HepG2 (cell line): ENCODE results near the gene INF2. TPM values are rescaled to one million over a fixed set of nuclear protein-coding genes. Genes with fewer than 3 reads are reported as not detected.
A peak's percentile ranks its signal among the peaks of the same experiment; 100 is the strongest.

Experiments used
- FOXP1 ChIP-seq, 2 experiments: fragments of 450-650 bp in 1 of 2; IDR thresholded peaks; 2 replicates each; pipeline ENCODE4 v1.6.1; 2017 to 2018; ENCODE audit warnings: antibody characterized with exemption in 1 of 2
- JUND ChIP-seq: sonication (generic); formaldehyde crosslinking; IDR thresholded peaks from 2 replicates; pipeline ENCODE4 v1.8.0; 2022; ENCODE audit warnings: mild to moderate bottlenecking, missing genetic modification reagents
- NFKB2 ChIP-seq: sonication (generic); formaldehyde crosslinking; IDR thresholded peaks from 2 replicates; pipeline ENCODE4 v1.4.0; 2020; ENCODE audit warnings: missing genetic modification reagents, borderline replicate concordance
- NR2F6 ChIP-seq, 2 experiments: IDR thresholded peaks; 2 replicates each; pipeline ENCODE4 v1.6.1; 2016; ENCODE audit warnings: antibody characterized with exemption in 1 of 2, mild to moderate bottlenecking in 1 of 2
- PLRG1 ChIP-seq: fragments of 450-650 bp; conservative IDR thresholded peaks from 2 replicates; pipeline ENCODE4 v1.6.1; 2016
- POLR2AphosphoS2 ChIP-seq: IDR thresholded peaks from 2 replicates; pipeline ENCODE4 v1.6.1; 2011; ENCODE audit warnings: low read depth, low read length, improper control_type of control experiment
- SNRNP70 ChIP-seq: fragments of 200-400 bp; formaldehyde crosslinking; IDR thresholded peaks from 2 replicates; pipeline ENCODE4 v1.6.1; 2017; ENCODE audit warnings: mild to moderate bottlenecking, low read depth, low read length, moderate library complexity
- TBX2 ChIP-seq: sonication (generic); formaldehyde crosslinking; IDR thresholded peaks from 2 replicates; pipeline ENCODE4 v1.5.0; 2020; ENCODE audit warnings: missing genetic modification reagents, mild to moderate bottlenecking, borderline replicate concordance
- ZFP90 ChIP-seq: sonication (generic); formaldehyde crosslinking; IDR thresholded peaks from 2 replicates; pipeline ENCODE4 v1.8.0; 2022; ENCODE audit warnings: missing genetic modification reagents, mild to moderate bottlenecking, inconsistent platforms, borderline replicate concordance
- ZNF772 ChIP-seq: sonication (generic); formaldehyde crosslinking; IDR thresholded peaks from 2 replicates; pipeline ENCODE4 v1.5.0; 2020; ENCODE audit warnings: mild to moderate bottlenecking, missing genetic modification reagents
- ZNF773 ChIP-seq: sonication (generic); formaldehyde crosslinking; IDR thresholded peaks from 2 replicates; pipeline ENCODE4 v1.4.0; 2020; ENCODE audit warnings: missing genetic modification reagents, borderline replicate concordance
- ZSCAN21 ChIP-seq: sonication (generic); formaldehyde crosslinking; IDR thresholded peaks from 2 replicates; pipeline ENCODE4 v1.8.0; 2022; ENCODE audit warnings: mild to moderate bottlenecking, missing genetic modification reagents, moderate library complexity, borderline replicate concordance
- polyA plus RNA-seq, 8 experiments: library from polyadenylated mRNA; depleted of rRNA in 3 of 8; stranded (reverse) in 7 of 8; unstranded in 1 of 8; fragments of >200 nt; fragmentation: Illumina TruSeq in 4 of 8; extraction: Trizol in 4 of 8; gene quantifications; 2 replicates each; pipeline versions ENCODE4 v1.2.1 to v1.2.3, GENCODE V29; 2011 to 2016; ENCODE audit warnings: low read depth in 4 of 8, missing spikeins in 1 of 8, mixed read lengths in 1 of 8; ENCODE audit not compliant: insufficient read depth in 1 of 8
- total RNA-seq, 5 experiments: library from RNA; depleted of rRNA; stranded (reverse); fragments of >200 nt; fragmentation: Illumina TruSeq; extraction: Trizol; gene quantifications; 2 replicates each; pipeline ENCODE4 v1.2.3, GENCODE V29; 2016; ENCODE audit warnings: low read depth in 1 of 5
- TF ChIP-seq, protein P1 (sequence below): sonication (generic); formaldehyde crosslinking; conservative IDR thresholded peaks from 2 replicates; pipeline ENCODE4 v1.8.0; 2022; ENCODE audit warnings: mild to moderate bottlenecking, moderate library complexity, missing genetic modification reagents
- TF ChIP-seq, protein P2 (sequence below): IDR thresholded peaks from 2 replicates; pipeline ENCODE4 v1.6.1; 2016; ENCODE audit warnings: low read depth, control low read depth
- TF ChIP-seq, protein P3 (sequence below): sonication (generic); formaldehyde crosslinking; IDR thresholded peaks from 2 replicates; pipeline ENCODE4 v1.5.1; 2020; ENCODE audit warnings: missing genetic modification reagents, mild to moderate bottlenecking, borderline replicate concordance
- TF ChIP-seq, protein P4 (sequence below): sonication (generic); formaldehyde crosslinking; IDR thresholded peaks from 2 replicates; pipeline ENCODE4 v1.5.1; 2020; ENCODE audit warnings: mild to moderate bottlenecking, missing genetic modification reagents, moderate library complexity
- TF ChIP-seq, protein P5 (sequence below): sonication (generic); formaldehyde crosslinking; IDR thresholded peaks from 2 replicates; pipeline ENCODE4 v1.4.0; 2020; ENCODE audit warnings: missing genetic modification reagents

INF2 gene
- total and polyA plus RNA-seq, 2 of the 13 experiments (the other 11 are each of a cell fraction or from before 2014, with no cell fraction given): 16.4 to 26.4 TPM

DNA sequence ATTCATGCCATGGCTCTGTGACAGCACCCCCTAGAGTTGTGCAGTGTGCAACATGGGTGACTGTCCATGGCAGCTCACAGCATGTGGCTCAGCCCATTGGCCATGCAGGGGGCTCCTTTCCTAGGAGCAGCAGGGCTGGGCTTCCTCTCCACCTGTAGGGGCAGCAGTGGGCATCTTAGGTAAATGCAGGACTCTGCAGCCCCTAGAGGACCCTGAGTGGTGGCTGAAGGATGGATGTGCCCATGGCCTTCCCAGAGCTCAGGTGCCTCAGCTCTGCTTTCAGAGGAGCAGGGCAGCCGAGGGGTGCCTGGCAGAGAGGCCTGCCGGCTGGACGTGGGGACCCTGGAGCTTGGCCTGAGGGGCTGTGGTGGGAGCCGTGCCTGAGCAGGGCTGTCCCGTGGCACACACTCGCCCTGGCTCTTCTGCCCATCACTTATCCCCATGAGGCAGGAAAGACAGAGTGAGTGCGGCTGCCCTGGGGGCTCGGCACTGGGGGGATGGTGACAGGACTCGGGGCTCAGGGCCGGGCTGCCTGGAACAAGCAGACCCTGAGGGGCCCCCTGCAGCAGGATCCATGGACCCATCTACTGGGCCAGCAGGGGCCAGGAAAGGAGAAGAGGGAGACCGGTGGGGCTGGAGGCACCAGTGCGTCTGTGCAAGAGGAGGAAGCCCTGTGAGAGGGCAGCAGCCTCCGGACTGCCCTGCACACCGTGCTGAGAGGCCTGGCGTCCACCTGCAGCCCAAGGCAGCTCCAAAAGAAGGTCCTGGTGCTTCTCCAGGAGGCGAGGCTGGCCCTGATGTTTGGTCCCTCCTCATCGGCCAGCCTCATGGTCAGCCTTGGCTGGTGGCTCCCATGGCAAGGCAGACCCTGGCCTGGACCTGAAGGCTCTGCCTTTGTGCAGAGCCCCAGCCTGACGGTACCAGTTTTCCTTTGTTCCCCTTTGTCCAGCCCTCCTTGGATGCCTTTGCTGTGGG lies 42.2 kb downstream of the INF2 start (continued):
- TF ChIP-seq NFKB2: no peak
- TF ChIP-seq, protein P1, sequence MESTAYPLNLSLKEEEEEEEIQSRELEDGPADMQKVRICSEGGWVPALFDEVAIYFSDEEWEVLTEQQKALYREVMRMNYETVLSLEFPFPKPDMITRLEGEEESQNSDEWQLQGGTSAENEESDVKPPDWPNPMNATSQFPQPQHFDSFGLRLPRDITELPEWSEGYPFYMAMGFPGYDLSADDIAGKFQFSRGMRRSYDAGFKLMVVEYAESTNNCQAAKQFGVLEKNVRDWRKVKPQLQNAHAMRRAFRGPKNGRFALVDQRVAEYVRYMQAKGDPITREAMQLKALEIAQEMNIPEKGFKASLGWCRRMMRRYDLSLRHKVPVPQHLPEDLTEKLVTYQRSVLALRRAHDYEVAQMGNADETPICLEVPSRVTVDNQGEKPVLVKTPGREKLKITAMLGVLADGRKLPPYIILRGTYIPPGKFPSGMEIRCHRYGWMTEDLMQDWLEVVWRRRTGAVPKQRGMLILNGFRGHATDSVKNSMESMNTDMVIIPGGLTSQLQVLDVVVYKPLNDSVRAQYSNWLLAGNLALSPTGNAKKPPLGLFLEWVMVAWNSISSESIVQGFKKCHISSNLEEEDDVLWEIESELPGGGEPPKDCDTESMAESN (CRISPR knock-in tag): no peak
- TF ChIP-seq PLRG1: no peak
- no peak for TF ChIP-seq ZFP90
- TF ChIP-seq ZNF772 (CRISPR knock-in tag): 0 out of 2 replicates have a peak, but pooled peaks have one; percentile 35
- TF ChIP-seq ZNF773 (CRISPR knock-in tag): no peak
- TF ChIP-seq, protein P2, sequence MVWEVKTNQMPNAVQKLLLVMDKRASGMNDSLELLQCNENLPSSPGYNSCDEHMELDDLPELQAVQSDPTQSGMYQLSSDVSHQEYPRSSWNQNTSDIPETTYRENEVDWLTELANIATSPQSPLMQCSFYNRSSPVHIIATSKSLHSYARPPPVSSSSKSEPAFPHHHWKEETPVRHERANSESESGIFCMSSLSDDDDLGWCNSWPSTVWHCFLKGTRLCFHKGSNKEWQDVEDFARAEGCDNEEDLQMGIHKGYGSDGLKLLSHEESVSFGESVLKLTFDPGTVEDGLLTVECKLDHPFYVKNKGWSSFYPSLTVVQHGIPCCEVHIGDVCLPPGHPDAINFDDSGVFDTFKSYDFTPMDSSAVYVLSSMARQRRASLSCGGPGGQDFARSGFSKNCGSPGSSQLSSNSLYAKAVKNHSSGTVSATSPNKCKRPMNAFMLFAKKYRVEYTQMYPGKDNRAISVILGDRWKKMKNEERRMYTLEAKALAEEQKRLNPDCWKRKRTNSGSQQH (CRISPR knock-in tag): no peak
- 0 out of 2 replicates have a peak, but pooled peaks have one; percentile 30 for TF ChIP-seq TBX2
- peak; percentile 24; the same call in 1 of the 2 replicates for TF ChIP-seq ZSCAN21 (CRISPR knock-in tag)
- no peak for TF ChIP-seq NR2F6 (IDR thresholded peaks at IDR 0.05)
- peak; percentile 14; the same call in 1 of the 2 replicates for TF ChIP-seq NR2F6 (CRISPR knock-in tag; IDR thresholded peaks at IDR 0.05)
- TF ChIP-seq, protein P3, sequence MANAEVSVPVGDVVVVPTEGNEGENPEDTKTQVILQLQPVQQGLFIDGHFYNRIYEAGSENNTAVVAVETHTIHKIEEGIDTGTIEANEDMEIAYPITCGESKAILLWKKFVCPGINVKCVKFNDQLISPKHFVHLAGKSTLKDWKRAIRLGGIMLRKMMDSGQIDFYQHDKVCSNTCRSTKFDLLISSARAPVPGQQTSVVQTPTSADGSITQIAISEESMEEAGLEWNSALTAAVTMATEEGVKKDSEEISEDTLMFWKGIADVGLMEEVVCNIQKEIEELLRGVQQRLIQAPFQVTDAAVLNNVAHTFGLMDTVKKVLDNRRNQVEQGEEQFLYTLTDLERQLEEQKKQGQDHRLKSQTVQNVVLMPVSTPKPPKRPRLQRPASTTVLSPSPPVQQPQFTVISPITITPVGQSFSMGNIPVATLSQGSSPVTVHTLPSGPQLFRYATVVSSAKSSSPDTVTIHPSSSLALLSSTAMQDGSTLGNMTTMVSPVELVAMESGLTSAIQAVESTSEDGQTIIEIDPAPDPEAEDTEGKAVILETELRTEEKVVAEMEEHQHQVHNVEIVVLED (CRISPR knock-in tag): no peak
- no peak for TF ChIP-seq SNRNP70
- TF ChIP-seq, protein P4, sequence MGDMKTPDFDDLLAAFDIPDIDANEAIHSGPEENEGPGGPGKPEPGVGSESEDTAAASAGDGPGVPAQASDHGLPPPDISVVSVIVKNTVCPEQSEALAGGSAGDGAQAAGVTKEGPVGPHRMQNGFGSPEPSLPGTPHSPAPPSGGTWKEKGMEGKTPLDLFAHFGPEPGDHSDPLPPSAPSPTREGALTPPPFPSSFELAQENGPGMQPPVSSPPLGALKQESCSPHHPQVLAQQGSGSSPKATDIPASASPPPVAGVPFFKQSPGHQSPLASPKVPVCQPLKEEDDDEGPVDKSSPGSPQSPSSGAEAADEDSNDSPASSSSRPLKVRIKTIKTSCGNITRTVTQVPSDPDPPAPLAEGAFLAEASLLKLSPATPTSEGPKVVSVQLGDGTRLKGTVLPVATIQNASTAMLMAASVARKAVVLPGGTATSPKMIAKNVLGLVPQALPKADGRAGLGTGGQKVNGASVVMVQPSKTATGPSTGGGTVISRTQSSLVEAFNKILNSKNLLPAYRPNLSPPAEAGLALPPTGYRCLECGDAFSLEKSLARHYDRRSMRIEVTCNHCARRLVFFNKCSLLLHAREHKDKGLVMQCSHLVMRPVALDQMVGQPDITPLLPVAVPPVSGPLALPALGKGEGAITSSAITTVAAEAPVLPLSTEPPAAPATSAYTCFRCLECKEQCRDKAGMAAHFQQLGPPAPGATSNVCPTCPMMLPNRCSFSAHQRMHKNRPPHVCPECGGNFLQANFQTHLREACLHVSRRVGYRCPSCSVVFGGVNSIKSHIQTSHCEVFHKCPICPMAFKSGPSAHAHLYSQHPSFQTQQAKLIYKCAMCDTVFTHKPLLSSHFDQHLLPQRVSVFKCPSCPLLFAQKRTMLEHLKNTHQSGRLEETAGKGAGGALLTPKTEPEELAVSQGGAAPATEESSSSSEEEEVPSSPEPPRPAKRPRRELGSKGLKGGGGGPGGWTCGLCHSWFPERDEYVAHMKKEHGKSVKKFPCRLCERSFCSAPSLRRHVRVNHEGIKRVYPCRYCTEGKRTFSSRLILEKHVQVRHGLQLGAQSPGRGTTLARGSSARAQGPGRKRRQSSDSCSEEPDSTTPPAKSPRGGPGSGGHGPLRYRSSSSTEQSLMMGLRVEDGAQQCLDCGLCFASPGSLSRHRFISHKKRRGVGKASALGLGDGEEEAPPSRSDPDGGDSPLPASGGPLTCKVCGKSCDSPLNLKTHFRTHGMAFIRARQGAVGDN: peak; percentile 57
- no peak for TF ChIP-seq POLR2AphosphoS2
- no peak for TF ChIP-seq JUND
- TF ChIP-seq FOXP1 (IDR thresholded peaks at IDR 0.05): no peak
- no peak for TF ChIP-seq FOXP1 (CRISPR knock-in tag; IDR thresholded peaks at IDR 0.05)
- TF ChIP-seq, protein P5, sequence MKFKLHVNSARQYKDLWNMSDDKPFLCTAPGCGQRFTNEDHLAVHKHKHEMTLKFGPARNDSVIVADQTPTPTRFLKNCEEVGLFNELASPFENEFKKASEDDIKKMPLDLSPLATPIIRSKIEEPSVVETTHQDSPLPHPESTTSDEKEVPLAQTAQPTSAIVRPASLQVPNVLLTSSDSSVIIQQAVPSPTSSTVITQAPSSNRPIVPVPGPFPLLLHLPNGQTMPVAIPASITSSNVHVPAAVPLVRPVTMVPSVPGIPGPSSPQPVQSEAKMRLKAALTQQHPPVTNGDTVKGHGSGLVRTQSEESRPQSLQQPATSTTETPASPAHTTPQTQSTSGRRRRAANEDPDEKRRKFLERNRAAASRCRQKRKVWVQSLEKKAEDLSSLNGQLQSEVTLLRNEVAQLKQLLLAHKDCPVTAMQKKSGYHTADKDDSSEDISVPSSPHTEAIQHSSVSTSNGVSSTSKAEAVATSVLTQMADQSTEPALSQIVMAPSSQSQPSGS (CRISPR knock-in tag): no peak
